NCI-H2081 treated with DMSO at 0.1 percent for 48 hours (cell line): ENCODE results near the gene LRBA.
"Not testable (repeated sequence)": the region's sequence is repeated elsewhere in the genome, so short reads cannot be mapped to it uniquely, and the experiment has no call there.

Source experiments
- DNase-seq: peaks from one replicate; lab custom pipeline; 2025; lab: John Stamatoyannopoulos, UW

Gene LRBA

DNA sequence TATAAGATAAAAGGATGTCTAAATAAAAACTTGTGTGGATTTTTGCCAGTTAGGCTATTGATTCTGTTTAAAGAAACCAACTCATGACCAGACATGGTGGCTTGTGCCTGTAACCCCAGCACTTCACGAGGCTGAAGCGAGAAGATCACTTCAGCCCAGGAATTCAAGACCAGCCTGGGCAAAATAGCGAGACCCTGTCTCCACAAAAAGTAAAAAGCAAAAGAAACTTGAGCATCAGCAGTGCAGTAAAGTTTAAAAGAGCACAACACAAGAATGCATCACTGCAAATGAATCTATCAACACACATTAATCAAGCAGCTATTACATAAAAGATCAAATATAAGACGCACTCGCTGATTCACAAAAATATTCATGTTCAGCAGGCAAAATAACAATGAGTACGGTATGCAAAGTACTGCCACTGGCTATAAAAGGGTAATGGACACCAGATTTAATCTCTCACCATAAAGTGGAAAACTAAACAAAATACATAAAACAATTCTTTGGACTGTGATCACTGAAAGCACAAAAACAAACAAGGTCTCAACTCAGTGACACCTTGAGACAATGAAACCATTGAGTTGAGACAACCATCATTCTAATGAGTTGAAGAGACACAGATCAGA is 41.3 kb downstream of the LRBA start:
- DNase-seq: no peak

DNA sequence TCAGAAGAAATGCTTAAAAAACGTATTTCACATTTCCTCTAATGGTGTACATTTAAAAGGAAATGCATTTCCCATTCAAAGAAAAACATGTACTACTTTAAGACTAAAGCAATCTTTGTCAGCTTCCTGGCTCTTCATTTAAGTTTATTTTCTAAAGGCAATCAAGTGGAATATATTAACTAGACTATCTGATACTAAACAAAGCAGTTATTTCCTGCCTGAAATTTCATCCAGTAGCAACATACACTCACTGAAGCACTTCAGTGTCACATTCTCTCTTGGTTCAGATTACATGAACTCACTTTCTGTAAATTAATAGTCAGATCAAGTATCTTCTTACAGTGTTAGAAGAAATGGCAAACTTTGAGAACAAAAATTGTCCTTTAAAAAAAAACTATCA is 42.5 kb downstream of the LRBA start:
- DNase-seq: no peak

DNA sequence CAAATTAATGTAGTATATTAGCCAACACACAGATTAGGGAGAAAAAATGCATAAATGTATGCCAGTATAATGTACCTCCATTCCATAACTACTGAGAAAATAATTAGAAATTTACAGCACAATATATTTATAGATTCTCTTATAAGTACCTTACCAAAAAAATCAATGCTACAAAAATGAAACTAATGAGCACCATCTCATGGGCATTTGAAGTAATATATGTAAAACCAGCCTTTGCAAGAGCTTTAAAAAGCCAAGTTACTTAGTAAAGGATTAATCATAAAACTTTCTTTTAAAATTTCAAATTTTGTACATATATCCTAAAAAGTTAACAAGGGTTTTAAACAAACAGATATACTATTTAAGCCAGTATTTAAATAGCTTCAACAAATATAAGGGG is 43.2 kb downstream of the LRBA start:
- DNase-seq: no peak

DNA sequence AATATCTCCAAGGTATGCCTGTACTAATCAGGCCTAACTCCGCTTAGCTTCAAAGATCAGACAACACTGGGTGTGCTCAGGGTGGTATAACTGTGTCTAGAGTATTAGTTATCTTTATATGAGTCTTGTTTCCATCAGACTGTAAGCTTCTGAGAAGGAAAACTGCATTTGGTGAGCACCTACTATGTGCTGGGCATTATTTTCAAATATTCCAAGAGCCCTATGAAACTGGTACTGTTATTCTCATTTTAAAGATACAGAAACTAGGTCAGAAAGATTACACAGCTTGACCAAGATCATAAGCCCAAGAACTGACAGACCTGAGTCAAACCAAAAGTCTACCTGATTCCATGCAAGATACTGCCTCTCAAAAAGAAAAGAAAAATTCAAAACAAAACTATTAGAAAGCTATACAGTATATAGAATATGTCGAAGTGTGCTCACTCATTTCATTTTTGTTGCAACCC is 44.4 kb downstream of the LRBA start:
- no peak for DNase-seq

DNA sequence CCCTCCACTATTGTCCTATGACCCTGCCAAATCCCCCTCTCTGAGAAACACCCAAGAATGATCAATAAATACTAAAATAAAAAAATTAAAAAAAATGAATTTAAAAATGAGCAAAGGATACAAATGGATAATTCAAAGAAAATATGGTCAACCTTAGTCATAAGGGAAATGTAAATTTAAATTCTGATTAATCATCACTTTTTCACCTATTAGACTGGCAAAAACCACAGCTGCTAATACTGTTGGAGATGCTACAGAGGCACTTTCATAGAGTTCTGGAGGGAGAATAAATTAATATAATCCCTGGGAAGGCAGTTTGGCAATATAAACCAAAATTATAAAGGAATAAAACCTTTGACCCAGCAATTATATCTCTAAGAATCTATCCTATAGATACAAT is 50.3 kb downstream of the LRBA start:
- no peak for DNase-seq

DNA sequence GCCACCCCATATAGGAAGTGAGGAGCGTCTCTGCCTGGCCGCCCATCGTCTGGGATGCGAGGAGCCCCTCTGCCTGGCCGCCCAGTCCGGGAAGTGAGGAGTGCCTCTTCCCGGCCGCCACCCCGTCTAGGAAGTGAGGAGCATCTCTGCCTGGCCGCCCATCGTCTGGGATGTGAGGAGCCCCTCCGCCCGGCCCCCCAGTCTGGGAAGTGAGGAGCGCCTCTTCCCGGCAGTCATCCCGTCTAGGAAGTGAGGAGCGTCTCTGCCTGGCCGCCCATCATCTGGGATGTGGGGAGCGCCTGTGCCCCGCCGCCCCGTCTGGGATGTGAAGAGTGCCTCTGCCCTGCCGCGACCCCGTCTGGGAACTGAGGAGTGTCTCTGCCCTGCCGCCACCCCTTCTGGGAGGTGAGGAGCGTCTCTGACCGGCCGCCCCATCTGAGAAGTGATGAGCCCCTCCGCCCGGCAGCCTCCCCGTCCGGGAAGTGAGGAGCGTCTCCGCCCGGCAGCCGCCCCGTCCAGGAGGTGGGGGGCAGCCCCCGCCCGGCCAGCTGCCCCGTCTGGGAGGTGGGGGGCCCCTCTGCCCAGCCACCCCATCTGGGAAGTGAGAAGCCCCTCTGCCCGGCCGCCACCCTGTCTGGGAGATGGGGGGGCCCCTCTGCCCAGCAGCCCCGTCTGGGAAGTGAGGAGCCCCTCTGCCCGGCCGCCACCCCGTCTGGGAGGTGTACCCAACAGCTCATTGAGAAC is 51.3 kb downstream of the LRBA start:
- DNase-seq: not testable (repeated sequence)

DNA sequence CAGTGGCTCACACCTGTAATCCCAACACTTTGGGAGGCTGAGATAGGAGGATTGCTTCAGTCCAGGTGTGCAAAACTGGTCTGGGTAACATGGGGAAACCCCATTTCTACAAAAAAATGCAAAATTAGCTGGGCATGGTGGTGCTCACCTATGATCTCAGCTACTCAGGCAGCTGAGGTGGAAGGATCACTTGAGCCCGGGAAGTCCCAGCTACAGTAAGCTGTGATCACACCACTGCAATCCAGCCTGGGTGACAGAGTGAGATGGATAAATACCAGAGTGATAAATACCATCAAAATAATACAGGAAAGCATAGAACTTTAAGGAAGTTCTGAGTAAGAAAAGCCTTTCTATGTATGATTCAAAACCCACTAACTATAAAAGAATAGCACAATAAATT is 52.8 kb downstream of the LRBA start:
- DNase-seq: no peak

DNA sequence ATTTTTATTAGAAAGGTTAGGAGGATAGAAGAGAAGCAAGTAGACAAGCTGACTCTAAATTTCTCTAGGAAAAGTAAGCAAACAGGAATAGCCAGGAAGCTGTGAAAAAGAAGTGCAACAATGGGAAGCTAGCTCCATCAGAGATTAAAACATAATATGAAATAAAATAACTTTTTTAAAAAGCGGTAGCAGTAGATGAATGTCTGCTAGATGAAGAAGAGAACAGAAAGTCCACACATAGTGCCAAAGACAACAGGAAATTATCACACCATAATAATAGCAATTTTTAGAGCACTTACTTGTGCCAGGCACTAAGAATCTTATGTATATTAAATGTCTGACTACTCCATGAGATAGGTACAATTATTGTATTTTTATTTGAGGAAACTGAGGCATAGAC is 53.5 kb downstream of the LRBA start:
- DNase-seq: no peak

DNA sequence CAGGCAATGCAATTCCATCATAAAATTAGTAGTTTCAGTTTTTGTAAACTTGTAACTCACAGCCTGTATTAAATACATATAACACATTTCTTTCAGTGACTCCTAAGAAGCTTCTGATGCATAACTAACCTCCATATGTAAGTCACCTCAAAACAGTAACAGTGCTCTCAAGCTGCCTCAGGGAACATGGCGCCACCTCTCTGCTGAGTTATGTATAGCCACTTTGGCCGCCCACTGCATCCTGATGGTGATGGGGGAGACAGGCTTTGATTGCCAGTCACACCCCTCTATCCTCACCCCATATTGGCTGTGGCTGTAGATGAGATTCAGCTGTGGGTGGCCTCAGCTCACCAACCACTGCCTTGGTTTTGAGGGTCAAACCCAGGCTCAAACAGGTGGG is 54.3 kb downstream of the LRBA start:
- DNase-seq: no peak

DNA sequence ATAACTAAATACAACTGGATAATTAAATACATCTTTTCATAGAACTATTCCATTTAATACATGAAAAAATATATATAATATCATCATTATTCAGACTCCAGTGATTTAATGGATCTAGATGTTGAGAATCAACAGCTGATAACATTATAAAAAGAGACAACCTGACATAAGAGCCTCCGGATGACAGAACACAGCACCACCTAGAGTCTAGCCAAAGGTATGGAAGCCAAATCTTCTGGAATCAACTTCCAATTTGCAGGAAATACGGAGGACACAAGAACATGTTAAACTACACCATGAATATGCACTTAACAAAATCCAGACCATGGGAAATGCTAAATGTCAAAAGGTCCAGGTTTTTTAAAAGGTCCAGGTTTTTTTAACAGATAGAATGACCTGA is 55.0 kb downstream of the LRBA start:
- no peak for DNase-seq

DNA sequence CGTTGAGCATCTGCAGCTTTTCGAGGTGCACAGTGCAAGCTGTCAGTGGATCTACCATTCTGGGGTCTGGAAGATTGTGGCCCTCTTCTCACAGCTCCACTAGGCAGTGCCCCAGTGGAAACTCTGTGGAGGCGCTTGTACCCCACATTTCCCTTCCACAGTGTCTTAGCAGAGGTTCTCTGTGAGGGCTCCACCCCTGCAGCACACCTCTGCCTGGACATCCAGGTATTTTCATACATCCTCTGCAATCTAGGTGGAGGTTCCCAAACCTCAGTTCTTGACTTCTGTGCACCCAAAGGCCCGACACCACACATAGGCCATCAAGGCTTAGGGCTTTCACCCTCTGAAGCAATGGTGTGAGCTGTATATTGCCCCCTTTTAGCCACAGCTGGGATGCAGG is 57.1 kb downstream of the LRBA start:
- not testable (repeated sequence) for DNase-seq

DNA sequence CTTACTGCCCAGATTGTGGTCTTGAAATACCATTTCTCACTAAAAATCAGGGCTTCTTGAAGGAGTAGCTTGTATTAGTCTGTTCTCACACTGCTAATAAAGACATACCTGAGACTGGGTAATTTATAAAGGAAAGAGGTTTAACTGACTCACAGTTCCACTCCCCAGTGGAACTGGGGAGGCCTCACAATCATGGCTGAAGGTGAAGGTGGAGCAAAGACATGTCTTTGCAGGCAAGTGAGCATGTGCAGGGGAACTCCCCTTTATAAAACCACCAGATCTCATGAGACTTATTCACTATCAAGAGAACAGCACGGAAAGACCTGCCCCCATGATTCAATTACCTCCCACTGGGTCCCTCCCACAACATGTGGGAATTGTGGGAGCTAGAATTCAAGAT is 58.0 kb downstream of the LRBA start:
- not testable (repeated sequence) for DNase-seq

DNA sequence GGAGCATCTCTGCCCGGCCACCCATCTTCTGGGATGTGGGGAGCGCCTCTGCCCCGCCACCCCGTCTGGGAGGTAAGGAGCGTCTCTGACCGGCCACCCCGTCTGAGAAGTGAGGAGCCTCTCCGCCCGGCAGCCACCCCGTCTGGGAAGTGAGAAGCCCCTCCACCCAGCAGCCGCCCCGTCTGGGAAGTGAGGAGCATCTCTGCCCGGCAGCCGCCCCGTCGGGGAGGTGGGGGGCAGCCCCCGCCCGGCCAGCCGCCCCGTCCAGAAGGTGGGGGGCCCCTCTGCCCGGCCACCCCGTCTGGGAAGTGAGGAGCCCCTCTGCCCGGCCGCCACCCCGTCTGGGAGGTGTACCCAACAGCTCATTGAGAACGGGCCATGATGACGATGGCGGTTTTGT is 61.2 kb downstream of the LRBA start:
- DNase-seq: not testable (repeated sequence)

DNA sequence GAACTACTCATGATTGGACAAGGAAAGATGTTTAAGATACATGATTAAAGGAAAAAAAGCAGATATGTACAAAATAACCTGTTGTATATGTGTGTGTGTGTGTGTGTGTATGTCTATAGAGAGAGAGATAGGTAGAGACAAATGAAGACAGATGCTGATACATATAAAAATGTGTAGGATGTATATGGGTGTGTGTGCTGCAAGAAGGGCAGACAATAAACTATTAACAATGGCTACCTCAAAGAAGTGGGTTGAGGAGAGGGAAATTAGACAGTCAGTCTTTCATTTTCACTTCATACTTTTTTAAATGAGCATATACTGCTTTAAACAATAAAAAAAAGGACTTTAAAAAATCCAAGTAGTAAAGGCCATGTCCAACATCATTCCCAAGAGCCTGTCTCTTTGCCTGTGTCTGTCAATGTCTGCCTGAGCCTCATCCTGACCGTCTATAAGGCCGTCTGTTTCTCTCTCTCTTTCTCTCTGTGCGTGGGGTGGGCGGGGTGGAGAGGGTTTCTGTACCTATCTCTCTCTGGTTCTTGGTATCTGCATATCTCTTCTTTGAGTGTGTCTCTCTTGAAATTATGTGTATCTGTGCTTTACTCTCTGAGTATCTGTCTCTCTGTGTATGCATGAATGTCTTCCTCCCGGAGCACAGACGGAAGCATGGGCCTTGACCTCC is 62.8 kb downstream of the LRBA start:
- no peak for DNase-seq

DNA sequence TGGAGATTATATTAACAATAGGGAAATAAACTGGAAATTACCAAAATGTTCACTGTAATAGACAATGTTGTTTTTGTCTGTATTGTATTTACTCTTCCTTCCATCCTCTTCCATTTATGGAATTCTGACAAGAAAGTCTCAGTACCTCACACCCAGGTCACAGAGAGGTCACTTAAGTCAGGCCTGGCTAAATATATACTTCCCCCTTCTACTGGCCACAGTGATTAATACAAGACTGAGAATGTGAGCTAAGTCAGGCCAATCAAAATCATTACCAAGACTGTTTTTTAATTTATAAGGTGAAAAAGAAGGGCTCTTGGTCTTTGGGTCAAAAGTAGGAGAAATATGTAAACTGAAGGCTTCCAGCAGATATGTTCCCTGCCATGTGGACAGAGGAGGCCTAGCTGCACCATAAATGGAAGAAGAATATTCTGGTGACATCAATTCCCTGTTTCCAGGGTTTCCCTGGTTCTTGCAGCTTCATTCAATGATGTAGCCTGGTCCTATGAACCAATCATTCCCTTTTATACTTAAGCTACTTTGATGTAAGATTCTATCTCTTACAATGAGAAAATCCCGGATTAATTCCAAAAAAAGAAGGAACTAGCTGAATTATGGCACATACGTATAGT is 64.3 kb downstream of the LRBA start:
- no peak for DNase-seq

DNA sequence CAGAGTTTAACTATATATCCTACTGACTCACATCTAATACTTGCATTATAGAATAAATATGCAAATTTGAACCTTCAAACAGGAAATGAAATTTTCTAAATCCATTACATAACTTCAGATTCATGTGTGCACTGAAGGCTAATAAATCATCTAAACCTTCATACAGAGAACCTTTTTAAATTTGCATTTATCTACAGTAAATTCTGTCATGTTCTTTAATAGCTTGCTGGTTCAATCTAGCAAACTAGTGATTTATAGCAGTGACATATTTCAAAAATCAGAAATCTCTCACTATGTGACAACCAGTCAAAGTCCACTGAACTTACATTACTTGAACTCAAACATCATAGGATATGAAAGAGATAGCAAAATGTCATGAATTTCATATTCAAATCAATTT is 65.1 kb downstream of the LRBA start:
- no peak for DNase-seq

DNA sequence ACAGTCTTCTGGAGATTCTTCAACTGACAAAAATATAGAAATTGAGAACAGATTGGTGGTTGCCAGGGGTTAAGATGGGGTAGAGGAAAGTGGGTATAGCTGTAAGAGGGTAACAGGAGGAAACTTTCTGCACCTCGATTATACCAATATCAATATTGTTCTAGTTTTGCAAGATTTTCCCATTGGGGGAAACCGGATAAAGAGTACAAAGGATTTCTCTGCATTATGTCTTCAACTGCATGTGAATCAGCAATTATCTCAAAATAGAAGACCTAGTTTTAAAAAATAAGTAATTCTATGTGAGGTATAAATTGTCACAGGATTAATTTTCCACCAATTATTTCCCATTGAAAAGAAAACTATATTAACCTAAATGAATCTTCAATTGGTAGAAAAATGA is 65.7 kb downstream of the LRBA start:
- DNase-seq: no peak

DNA sequence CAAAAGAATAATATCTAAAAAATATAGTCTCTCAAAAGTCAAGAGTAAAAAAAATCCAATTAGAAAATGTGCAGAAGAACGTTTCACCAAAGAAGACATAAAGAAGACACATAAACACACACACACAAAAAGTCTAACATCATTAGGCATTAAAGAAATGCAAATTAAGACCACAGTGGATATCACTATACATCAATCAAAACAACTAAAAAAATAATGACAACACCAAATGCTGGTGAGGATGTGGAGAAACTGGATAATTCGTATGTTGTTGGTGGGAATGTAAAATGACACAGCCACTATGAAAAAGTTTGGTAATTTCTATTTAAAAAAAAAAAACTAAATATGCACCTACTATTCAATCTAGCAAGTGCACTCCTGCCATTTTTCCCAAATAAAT is 66.4 kb downstream of the LRBA start:
- DNase-seq: no peak

DNA sequence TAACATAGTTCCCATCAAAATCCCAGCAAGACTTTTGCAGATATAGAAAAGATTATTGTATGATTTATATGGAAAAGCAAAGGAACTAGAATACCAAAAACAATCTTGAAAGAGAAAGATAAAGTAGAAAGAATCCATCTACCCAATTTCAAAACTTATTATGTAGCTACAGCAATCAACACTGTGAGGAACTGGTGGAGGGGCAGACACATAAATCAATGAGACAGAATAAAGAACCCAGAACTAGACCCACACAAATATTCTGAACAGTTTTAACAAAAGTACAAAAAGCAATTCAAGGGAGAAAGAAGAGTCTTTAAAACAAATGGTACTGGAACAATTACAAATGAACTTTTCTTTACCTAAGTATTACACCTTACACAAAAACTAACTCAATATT is 67.0 kb downstream of the LRBA start:
- no peak for DNase-seq

DNA sequence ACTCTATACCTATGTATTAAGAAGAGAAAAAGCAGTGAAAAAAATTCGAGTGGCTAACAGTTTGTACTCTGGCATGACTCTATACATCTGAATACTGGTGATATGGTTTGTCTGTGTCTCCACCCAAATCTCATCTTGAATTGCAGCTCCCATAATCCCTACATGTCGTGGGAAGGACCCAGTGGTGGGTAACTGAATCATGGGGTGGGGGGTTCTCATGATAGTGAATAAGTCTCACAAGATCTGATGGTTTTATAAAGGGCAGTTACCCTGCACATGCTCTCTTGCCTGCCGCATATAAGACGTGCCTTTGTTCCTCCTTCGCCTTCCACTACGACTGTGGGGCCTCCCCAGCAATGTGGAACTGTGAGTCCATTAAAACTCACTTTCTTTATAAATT is 70.4 kb downstream of the LRBA start:
- no peak for DNase-seq

DNA sequence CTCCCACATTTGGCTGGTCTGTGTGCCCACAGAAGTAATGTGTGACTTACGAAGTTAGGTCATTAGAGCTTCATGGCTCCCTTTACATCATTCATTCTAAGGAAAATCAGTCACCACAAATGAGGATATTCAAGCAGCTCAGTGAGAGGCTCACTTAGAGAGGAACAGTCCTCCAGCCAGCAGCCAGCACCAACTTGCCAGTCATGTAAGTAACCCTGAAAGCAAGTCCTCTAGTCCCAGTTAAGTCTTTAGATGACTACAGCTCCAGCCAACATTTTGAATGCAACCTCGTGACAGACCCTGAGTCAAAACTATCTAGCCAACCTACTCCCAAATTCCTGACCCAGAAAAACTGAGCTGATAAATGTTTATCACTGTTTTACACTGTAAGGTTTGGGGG is 71.3 kb downstream of the LRBA start:
- DNase-seq: no peak

DNA sequence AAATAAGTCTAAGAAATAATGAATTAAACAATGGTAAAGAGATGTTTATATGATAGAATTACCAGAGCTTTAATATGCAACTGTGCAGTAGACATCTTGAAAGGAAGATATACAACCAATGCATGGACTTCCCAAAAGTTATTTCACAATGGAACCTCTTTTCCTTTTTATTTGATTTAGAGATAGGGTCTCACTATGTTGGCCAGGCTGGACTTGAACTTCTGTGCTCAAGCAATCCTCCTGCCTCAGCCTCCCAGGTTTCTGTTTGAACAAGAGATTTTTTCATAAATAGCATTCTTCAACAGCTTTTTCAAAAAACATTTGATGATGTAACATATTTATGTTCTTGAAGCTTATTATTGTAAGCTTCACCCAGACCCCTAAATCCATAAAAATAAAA is 72.0 kb downstream of the LRBA start:
- no peak for DNase-seq

DNA sequence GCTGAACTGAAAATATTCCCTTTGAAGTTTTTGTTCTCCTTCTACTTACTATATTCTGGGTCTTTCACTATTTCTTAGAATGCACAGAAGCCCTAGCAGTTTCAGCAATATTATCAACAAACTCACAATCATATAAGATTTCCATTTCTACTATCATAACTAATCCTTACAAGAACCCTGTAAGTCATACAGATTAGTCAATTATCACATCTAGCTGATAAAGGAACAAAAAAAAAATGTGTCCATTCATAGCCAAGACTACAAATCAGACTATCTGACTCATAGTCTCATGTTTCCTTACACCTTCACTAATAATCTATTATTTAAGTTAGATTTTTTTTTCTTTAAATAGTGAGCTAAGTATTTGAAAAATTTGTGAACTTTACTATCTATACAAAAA is 72.5 kb downstream of the LRBA start:
- DNase-seq: no peak
